ENCODE results near the gene KCNG2.

DNA sequence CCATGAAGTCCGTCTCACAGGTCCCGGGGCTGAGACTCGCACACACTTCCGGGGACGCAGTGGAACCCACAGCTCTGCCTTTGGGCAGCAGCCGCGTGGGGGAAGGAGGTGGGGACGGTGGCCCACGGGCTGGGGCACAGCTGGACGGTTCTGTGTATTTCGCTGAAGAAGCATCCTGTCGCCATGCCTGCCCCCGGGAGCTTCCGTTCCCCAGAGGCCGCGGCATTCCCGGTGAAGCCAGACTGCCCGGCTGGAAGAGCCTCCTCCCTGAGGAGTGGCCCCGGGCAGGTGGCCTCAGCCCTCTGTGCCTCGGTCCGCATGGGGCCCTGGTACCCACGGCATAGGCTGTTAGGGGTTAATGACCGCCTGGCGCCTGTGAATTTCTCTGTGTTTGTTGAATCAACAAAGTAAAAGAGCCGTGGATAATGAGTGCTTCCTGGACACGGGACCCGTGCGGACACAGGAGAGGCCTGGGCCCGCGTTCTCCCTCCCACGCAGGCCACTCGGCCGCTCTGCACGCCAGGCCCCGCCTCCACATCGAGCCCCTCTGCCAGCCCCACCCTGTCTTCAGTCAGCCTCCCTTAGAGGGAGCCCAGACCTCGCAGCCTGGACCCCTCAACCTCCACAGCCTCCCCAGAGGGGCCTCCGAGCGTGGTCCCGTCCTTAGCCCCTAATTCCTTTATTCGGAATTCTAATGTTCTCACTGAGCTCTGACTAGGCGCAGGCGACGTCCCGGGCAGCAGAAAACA lies 51.0 kb downstream of the KCNG2 start:
- TF ChIP-seq, protein P1, sequence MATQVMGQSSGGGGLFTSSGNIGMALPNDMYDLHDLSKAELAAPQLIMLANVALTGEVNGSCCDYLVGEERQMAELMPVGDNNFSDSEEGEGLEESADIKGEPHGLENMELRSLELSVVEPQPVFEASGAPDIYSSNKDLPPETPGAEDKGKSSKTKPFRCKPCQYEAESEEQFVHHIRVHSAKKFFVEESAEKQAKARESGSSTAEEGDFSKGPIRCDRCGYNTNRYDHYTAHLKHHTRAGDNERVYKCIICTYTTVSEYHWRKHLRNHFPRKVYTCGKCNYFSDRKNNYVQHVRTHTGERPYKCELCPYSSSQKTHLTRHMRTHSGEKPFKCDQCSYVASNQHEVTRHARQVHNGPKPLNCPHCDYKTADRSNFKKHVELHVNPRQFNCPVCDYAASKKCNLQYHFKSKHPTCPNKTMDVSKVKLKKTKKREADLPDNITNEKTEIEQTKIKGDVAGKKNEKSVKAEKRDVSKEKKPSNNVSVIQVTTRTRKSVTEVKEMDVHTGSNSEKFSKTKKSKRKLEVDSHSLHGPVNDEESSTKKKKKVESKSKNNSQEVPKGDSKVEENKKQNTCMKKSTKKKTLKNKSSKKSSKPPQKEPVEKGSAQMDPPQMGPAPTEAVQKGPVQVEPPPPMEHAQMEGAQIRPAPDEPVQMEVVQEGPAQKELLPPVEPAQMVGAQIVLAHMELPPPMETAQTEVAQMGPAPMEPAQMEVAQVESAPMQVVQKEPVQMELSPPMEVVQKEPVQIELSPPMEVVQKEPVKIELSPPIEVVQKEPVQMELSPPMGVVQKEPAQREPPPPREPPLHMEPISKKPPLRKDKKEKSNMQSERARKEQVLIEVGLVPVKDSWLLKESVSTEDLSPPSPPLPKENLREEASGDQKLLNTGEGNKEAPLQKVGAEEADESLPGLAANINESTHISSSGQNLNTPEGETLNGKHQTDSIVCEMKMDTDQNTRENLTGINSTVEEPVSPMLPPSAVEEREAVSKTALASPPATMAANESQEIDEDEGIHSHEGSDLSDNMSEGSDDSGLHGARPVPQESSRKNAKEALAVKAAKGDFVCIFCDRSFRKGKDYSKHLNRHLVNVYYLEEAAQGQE (IDR thresholded peaks at IDR 0.05; ENCODE audit: unreplicated experiment): no peak
- TF ChIP-seq, protein P2, sequence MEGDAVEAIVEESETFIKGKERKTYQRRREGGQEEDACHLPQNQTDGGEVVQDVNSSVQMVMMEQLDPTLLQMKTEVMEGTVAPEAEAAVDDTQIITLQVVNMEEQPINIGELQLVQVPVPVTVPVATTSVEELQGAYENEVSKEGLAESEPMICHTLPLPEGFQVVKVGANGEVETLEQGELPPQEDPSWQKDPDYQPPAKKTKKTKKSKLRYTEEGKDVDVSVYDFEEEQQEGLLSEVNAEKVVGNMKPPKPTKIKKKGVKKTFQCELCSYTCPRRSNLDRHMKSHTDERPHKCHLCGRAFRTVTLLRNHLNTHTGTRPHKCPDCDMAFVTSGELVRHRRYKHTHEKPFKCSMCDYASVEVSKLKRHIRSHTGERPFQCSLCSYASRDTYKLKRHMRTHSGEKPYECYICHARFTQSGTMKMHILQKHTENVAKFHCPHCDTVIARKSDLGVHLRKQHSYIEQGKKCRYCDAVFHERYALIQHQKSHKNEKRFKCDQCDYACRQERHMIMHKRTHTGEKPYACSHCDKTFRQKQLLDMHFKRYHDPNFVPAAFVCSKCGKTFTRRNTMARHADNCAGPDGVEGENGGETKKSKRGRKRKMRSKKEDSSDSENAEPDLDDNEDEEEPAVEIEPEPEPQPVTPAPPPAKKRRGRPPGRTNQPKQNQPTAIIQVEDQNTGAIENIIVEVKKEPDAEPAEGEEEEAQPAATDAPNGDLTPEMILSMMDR (conservative IDR thresholded peaks at IDR 0.05; ENCODE audit: low read depth in 2 of 2): no peak
- TF ChIP-seq STAT1 (IDR thresholded peaks at IDR 0.05; ENCODE audit: unreplicated experiment) (no peak), EZH2 (IDR thresholded peaks at IDR 0.05; ENCODE audit: low read depth, unreplicated experiment) (no peak), POLR2AphosphoS5 (IDR thresholded peaks at IDR 0.05; ENCODE audit: low read depth) (no peak), EZH2phosphoT487 (IDR thresholded peaks at IDR 0.05; ENCODE audit: unreplicated experiment) (no peak), JUNB (IDR thresholded peaks at IDR 0.05; ENCODE audit: unreplicated experiment) (no peak), CREB1 (CRISPR knock-in tag; IDR thresholded peaks at IDR 0.05; ENCODE audit: low read depth) (no peak), NANOG (IDR thresholded peaks at IDR 0.05; ENCODE audit: borderline replicate concordance) (no peak)

Data from GM23338 (cell line).